ENCODE measurements around the gene PDXP. TPM values are rescaled to one million over a fixed set of nuclear protein-coding genes. Genes with fewer than 3 reads are reported as not detected.
A peak's percentile ranks its signal among the peaks of the same experiment; 100 is the strongest.

PDXP gene
- total and polyA plus RNA-seq, 2 of the 13 experiments (the other 11 are each of a cell fraction or from before 2014, with no cell fraction given) = 58.2 to 70.6 TPM

DNA sequence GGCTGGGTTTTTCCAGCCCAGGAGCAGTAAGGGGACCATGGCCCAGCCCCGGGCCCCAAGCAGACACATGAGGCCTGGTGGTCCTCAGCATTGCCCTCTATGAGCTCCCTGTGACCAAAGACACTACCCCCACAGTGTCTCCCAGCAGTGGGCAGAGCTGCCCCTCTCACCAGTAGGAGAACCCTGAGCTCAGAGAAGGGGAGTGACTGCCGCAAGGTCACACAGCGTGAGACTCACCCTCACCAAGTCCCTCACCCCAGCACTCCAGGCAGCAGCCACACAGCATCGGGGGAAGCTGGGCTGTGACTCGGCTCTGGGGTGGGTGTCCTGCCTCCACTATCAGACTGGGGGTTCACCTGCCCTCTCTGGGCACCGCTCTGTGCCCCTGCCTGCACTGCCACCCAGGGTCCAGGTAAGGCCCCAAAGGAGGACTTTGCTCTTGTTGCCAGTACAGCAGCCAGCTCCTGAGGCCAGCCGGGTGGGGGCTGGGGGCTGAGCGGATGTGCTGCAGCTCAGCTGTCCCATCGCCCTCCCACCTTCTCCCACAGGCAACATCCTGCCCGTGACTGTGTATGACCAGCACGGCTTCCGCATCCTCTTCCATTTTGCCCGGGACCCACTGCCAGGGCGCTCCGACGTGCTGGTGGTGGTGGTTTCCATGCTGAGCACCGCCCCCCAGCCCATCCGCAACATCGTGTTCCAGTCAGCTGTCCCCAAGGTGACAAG, 26.9 kb upstream of the PDXP start (continued):
- TF ChIP-seq ZIK1 (CRISPR knock-in tag; IDR thresholded peaks at IDR 0.05; ENCODE audit: borderline replicate concordance, low read depth) (peak; percentile 35; the same call in 1 of the 2 replicates), ZNF274 (CRISPR knock-in tag; IDR thresholded peaks at IDR 0.05) (peak; percentile 43; the same call in 1 of the 2 replicates), GATAD2A (CRISPR knock-in tag; IDR thresholded peaks at IDR 0.05) (peak; percentile 58; the same call in 1 of the 2 replicates), CHD4 (IDR thresholded peaks at IDR 0.05; ENCODE audit: borderline replicate concordance, low read length) (peak; percentile 57; the same call in 1 of the 2 replicates), ARNTL (CRISPR knock-in tag; IDR thresholded peaks at IDR 0.05) (no peak), CREM (IDR thresholded peaks at IDR 0.05) (peak; percentile 30; the same call in 1 of the 2 replicates), CREM (CRISPR knock-in tag; IDR thresholded peaks at IDR 0.05) (no peak), ZNF263 (CRISPR knock-in tag; IDR thresholded peaks at IDR 0.05) (0 out of 2 replicates have a peak, but pooled peaks have one; percentile 6), ZNF547 (CRISPR knock-in tag; IDR thresholded peaks at IDR 0.05) (peak; percentile 44; the same call in 1 of the 2 replicates), ZFP91 (CRISPR knock-in tag; IDR thresholded peaks at IDR 0.05; ENCODE audit: borderline replicate concordance) (peak; percentile 85), RFXAP (CRISPR knock-in tag; IDR thresholded peaks at IDR 0.05; ENCODE audit: borderline replicate concordance) (peak; percentile 40; the same call in 1 of the 2 replicates), RBM39 (IDR thresholded peaks at IDR 0.05; ENCODE audit: low read depth, low read length, poor library complexity, severe bottlenecking) (peak; percentile 60), SIN3A (IDR thresholded peaks at IDR 0.05; ENCODE audit: borderline replicate concordance, low read depth, low read length) (no peak), CBX1 (IDR thresholded peaks at IDR 0.05; ENCODE audit: low read depth) (peak; percentile 48), TBX2 (CRISPR knock-in tag; IDR thresholded peaks at IDR 0.05; ENCODE audit: borderline replicate concordance) (peak; percentile 60; the same call in 1 of the 2 replicates), ARNT2 (CRISPR knock-in tag; IDR thresholded peaks at IDR 0.05; ENCODE audit: low read depth) (peak; percentile 15; the same call in 1 of the 2 replicates), ZNF292 (CRISPR knock-in tag; IDR thresholded peaks at IDR 0.05; ENCODE audit: borderline replicate concordance, low read depth) (peak; percentile 68; the same call in 1 of the 2 replicates)
- TF ChIP-seq, protein P1, sequence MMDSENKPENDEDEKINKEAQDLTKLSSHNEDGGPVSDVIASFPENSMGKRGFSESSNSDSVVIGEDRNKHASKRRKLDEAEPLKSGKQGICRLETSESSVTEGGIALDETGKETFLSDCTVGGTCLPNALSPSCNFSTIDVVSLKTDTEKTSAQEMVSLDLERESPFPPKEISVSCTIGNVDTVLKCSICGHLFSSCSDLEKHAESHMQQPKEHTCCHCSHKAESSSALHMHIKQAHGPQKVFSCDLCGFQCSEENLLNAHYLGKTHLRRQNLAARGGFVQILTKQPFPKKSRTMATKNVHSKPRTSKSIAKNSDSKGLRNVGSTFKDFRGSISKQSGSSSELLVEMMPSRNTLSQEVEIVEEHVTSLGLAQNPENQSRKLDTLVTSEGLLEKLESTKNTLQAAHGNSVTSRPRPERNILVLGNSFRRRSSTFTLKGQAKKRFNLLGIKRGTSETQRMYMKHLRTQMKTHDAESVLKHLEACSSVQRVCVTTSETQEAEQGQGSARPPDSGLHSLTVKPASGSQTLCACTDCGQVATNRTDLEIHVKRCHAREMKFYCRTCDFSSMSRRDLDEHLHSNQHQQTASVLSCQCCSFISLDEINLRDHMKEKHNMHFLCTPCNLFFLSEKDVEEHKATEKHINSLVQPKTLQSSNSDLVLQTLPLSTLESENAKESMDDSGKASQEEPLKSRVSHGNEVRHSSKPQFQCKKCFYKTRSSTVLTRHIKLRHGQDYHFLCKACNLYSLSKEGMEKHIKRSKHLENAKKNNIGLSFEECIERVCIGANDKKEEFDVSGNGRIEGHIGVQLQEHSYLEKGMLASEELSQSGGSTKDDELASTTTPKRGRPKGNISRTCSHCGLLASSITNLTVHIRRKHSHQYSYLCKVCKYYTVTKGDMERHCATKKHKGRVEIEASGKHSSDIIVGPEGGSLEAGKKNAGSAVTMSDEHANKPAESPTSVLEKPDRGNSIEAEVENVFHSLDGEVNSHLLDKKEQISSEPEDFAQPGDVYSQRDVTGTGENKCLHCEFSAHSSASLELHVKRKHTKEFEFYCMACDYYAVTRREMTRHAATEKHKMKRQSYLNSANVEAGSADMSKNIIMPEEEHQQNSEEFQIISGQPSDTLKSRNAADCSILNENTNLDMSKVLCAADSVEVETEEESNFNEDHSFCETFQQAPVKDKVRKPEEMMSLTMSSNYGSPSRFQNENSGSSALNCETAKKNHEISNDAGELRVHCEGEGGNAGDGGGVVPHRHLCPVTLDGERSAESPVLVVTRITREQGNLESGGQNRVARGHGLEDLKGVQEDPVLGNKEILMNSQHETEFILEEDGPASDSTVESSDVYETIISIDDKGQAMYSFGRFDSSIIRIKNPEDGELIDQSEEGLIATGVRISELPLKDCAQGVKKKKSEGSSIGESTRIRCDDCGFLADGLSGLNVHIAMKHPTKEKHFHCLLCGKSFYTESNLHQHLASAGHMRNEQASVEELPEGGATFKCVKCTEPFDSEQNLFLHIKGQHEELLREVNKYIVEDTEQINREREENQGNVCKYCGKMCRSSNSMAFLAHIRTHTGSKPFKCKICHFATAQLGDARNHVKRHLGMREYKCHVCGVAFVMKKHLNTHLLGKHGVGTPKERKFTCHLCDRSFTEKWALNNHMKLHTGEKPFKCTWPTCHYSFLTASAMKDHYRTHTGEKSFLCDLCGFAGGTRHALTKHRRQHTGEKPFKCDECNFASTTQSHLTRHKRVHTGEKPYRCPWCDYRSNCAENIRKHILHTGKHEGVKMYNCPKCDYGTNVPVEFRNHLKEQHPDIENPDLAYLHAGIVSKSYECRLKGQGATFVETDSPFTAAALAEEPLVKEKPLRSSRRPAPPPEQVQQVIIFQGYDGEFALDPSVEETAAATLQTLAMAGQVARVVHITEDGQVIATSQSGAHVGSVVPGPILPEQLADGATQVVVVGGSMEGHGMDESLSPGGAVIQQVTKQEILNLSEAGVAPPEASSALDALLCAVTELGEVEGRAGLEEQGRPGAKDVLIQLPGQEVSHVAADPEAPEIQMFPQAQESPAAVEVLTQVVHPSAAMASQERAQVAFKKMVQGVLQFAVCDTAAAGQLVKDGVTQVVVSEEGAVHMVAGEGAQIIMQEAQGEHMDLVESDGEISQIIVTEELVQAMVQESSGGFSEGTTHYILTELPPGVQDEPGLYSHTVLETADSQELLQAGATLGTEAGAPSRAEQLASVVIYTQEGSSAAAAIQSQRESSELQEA (CRISPR knock-in tag; IDR thresholded peaks at IDR 0.05; ENCODE audit: not compliant biosample characterization) = peak; percentile 44

All from HepG2 (cell line).